ENCODE measurements around the gene RPS21. TPM values are rescaled to one million over a fixed set of nuclear protein-coding genes. Genes with fewer than 3 reads are reported as not detected.

RPS21 gene
- total and polyA plus RNA-seq, 2 of the 13 experiments (the other 11 are each of a cell fraction or from before 2014, with no cell fraction given): 2,647 to 11,063 TPM

DNA sequence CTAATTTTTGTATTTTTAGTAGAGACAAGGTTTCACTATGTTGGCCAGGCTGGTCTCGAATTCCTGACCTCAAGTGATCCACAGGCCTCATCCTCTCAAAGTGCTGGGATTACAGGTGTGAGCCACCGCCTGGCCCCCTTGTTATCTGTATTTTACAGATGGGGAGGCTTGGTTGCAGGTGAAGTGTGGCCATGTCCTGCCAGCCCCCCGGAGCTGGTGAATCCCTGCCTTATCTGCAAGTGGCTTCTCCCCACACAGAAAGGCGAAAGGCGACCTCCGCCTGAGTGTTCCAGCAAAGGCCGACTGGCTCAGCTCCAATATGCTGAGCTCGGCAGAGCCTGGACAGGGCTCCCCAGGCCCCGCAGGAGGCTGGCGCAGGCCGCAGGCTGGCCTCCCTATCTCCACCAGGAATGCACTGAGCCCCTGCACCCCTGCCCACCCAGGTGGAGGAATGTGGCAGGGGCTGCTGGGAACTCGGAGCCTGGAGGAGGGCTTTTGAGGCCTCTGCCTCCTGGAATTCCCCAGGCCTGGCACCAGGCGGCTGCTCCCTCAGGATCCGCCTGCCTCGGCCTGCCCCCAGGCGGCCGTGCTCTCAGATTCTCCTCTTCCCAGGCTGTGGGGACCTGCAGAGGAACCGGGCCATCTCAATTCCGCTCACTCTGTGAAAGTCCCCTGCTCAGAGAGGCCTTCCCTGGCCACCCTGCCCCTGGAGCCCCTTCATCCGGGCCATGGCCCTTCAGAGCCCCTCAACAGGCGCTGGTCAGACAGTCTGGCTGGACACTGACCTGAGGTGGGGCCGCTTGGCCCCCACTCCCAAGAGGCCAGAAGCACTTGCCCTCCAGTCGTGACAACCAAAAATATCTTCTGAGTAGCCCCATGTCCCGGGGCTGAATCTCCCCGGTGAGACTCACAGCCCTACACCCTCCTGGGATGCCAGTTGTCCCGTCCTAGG lies 10.5 kb upstream of the RPS21 start (continued):
- TF ChIP-seq, protein P1, sequence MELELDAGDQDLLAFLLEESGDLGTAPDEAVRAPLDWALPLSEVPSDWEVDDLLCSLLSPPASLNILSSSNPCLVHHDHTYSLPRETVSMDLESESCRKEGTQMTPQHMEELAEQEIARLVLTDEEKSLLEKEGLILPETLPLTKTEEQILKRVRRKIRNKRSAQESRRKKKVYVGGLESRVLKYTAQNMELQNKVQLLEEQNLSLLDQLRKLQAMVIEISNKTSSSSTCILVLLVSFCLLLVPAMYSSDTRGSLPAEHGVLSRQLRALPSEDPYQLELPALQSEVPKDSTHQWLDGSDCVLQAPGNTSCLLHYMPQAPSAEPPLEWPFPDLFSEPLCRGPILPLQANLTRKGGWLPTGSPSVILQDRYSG (CRISPR knock-in tag; IDR thresholded peaks at IDR 0.05): no peak; the same call in 1 of the 2 replicates
- TF ChIP-seq, protein P2, sequence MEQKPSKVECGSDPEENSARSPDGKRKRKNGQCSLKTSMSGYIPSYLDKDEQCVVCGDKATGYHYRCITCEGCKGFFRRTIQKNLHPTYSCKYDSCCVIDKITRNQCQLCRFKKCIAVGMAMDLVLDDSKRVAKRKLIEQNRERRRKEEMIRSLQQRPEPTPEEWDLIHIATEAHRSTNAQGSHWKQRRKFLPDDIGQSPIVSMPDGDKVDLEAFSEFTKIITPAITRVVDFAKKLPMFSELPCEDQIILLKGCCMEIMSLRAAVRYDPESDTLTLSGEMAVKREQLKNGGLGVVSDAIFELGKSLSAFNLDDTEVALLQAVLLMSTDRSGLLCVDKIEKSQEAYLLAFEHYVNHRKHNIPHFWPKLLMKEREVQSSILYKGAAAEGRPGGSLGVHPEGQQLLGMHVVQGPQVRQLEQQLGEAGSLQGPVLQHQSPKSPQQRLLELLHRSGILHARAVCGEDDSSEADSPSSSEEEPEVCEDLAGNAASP (CRISPR knock-in tag; IDR thresholded peaks at IDR 0.05; ENCODE audit: borderline replicate concordance): peak; percentile 75; the same call in 1 of the 2 replicates
- TF ChIP-seq, protein P3, sequence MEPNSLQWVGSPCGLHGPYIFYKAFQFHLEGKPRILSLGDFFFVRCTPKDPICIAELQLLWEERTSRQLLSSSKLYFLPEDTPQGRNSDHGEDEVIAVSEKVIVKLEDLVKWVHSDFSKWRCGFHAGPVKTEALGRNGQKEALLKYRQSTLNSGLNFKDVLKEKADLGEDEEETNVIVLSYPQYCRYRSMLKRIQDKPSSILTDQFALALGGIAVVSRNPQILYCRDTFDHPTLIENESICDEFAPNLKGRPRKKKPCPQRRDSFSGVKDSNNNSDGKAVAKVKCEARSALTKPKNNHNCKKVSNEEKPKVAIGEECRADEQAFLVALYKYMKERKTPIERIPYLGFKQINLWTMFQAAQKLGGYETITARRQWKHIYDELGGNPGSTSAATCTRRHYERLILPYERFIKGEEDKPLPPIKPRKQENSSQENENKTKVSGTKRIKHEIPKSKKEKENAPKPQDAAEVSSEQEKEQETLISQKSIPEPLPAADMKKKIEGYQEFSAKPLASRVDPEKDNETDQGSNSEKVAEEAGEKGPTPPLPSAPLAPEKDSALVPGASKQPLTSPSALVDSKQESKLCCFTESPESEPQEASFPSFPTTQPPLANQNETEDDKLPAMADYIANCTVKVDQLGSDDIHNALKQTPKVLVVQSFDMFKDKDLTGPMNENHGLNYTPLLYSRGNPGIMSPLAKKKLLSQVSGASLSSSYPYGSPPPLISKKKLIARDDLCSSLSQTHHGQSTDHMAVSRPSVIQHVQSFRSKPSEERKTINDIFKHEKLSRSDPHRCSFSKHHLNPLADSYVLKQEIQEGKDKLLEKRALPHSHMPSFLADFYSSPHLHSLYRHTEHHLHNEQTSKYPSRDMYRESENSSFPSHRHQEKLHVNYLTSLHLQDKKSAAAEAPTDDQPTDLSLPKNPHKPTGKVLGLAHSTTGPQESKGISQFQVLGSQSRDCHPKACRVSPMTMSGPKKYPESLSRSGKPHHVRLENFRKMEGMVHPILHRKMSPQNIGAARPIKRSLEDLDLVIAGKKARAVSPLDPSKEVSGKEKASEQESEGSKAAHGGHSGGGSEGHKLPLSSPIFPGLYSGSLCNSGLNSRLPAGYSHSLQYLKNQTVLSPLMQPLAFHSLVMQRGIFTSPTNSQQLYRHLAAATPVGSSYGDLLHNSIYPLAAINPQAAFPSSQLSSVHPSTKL (CRISPR knock-in tag; IDR thresholded peaks at IDR 0.05): peak; percentile 53; the same call in 1 of the 2 replicates
- TF ChIP-seq ATM (IDR thresholded peaks at IDR 0.05; ENCODE audit: borderline replicate concordance) (no peak), ZNF253 (CRISPR knock-in tag; IDR thresholded peaks at IDR 0.05; ENCODE audit: borderline replicate concordance) (peak; percentile 79; the same call in 1 of the 2 replicates), ISX (CRISPR knock-in tag; conservative IDR thresholded peaks at IDR 0.05) (0 out of 2 replicates have a peak, but pooled peaks have one; percentile 47), REXO4 (CRISPR knock-in tag; IDR thresholded peaks at IDR 0.05; ENCODE audit: borderline replicate concordance) (0 out of 2 replicates have a peak, but pooled peaks have one; percentile 25), PTBP1 (IDR thresholded peaks at IDR 0.05; ENCODE audit: low read depth, low read length, poor library complexity, severe bottlenecking) (peak; percentile 31), ZNF326 (CRISPR knock-in tag; IDR thresholded peaks at IDR 0.05; ENCODE audit: borderline replicate concordance) (0 out of 2 replicates have a peak, but pooled peaks have one; percentile 71), ZNF335 (CRISPR knock-in tag; IDR thresholded peaks at IDR 0.05) (peak; percentile 61; the same call in 1 of the 2 replicates), ZNF230 (CRISPR knock-in tag; IDR thresholded peaks at IDR 0.05) (peak; percentile 88), KLF9 (CRISPR knock-in tag; IDR thresholded peaks at IDR 0.05; ENCODE audit: low read depth) (peak; percentile 52; the same call in 1 of the 2 replicates), NCOA1 (CRISPR knock-in tag; IDR thresholded peaks at IDR 0.05) (0 out of 2 replicates have a peak, but pooled peaks have one; percentile 79)
- TF ChIP-seq, protein P4, sequence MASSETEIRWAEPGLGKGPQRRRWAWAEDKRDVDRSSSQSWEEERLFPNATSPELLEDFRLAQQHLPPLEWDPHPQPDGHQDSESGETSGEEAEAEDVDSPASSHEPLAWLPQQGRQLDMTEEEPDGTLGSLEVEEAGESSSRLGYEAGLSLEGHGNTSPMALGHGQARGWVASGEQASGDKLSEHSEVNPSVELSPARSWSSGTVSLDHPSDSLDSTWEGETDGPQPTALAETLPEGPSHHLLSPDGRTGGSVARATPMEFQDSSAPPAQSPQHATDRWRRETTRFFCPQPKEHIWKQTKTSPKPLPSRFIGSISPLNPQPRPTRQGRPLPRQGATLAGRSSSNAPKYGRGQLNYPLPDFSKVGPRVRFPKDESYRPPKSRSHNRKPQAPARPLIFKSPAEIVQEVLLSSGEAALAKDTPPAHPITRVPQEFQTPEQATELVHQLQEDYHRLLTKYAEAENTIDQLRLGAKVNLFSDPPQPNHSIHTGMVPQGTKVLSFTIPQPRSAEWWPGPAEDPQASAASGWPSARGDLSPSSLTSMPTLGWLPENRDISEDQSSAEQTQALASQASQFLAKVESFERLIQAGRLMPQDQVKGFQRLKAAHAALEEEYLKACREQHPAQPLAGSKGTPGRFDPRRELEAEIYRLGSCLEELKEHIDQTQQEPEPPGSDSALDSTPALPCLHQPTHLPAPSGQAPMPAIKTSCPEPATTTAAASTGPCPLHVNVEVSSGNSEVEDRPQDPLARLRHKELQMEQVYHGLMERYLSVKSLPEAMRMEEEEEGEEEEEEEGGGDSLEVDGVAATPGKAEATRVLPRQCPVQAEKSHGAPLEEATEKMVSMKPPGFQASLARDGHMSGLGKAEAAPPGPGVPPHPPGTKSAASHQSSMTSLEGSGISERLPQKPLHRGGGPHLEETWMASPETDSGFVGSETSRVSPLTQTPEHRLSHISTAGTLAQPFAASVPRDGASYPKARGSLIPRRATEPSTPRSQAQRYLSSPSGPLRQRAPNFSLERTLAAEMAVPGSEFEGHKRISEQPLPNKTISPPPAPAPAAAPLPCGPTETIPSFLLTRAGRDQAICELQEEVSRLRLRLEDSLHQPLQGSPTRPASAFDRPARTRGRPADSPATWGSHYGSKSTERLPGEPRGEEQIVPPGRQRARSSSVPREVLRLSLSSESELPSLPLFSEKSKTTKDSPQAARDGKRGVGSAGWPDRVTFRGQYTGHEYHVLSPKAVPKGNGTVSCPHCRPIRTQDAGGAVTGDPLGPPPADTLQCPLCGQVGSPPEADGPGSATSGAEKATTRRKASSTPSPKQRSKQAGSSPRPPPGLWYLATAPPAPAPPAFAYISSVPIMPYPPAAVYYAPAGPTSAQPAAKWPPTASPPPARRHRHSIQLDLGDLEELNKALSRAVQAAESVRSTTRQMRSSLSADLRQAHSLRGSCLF (CRISPR knock-in tag; IDR thresholded peaks at IDR 0.05; ENCODE audit: borderline replicate concordance): 0 out of 2 replicates have a peak, but pooled peaks have one; percentile 49
- TF ChIP-seq, protein P5, sequence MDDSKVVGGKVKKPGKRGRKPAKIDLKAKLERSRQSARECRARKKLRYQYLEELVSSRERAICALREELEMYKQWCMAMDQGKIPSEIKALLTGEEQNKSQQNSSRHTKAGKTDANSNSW (CRISPR knock-in tag; IDR thresholded peaks at IDR 0.05; ENCODE audit: borderline replicate concordance): peak; percentile 16; the same call in 1 of the 2 replicates

Data from HepG2 (cell line).